Parathyroid adenoma (tissue), 2 donors: ENCODE results near the gene GGN.

Source experiments
- H2AFZ ChIP-seq: fragments of 300-600 bp; sonication (generic); one replicate; pipeline ENCODE4 v1.7.0; 2017; ENCODE audit warnings: antibody characterized with exemption, mild to moderate bottlenecking
- H3K27ac ChIP-seq: fragments of 300-600 bp; sonication (generic); one replicate; pipeline ENCODE4 v1.7.0; 2017
- H3K27me3 ChIP-seq: fragments of 300-600 bp; sonication (generic); one replicate; pipeline ENCODE4 v1.7.0; 2017; ENCODE audit warnings: low read length; ENCODE audit not compliant: control insufficient read depth, insufficient read depth
- H3K36me3 ChIP-seq: fragments of 300-600 bp; sonication (generic); one replicate; pipeline ENCODE4 v1.7.0; 2017; ENCODE audit warnings: low read length; ENCODE audit not compliant: control insufficient read depth, insufficient read depth
- H3K4me1 ChIP-seq: fragments of 300-600 bp; sonication (generic); one replicate; pipeline ENCODE4 v1.7.0; 2017; ENCODE audit warnings: control low read depth
- H3K4me2 ChIP-seq: fragments of 300-600 bp; sonication (generic); one replicate; pipeline ENCODE4 v1.7.0; 2017; ENCODE audit warnings: low read length
- H3K4me3 ChIP-seq: fragments of 300-600 bp; sonication (generic); one replicate; pipeline ENCODE4 v1.7.0; 2017; ENCODE audit warnings: low read depth, low read length
- H3K79me2 ChIP-seq: fragments of 300-600 bp; sonication (generic); one replicate; pipeline ENCODE4 v1.7.0; 2017; ENCODE audit warnings: control low read depth
- H3K9ac ChIP-seq: fragments of 300-600 bp; sonication (generic); one replicate; pipeline ENCODE4 v1.7.0; 2017; ENCODE audit warnings: mild to moderate bottlenecking
- H3K9me3 ChIP-seq: fragments of 300-600 bp; sonication (generic); one replicate; pipeline ENCODE4 v1.7.0; 2017; ENCODE audit warnings: low read length; ENCODE audit not compliant: control insufficient read depth
- CTCF ChIP-seq: fragments of 300-600 bp; sonication (generic); IDR thresholded peaks from one replicate; pipeline ENCODE4 v1.7.0; 2017; ENCODE audit warnings: antibody characterized with exemption, mild to moderate bottlenecking
- donor health status: primary hyperparathyroidism.

Gene GGN

GRCh38 chr19:38386971-38387549 is 774 bp downstream of the GGN start:
- H3K36me3 ChIP-seq = no peaks in the 10 kb centered on the region
- no peaks in the 10 kb centered on the region for H3K4me1 ChIP-seq
- peak overlapping the region; percentile 87 for H3K4me3 ChIP-seq
- peak overlapping the region; percentile 74 for H3K27ac ChIP-seq
- no peak overlapping the region for H3K9ac ChIP-seq
- TF ChIP-seq CTCF = no peak
- H3K9me3 ChIP-seq = no peaks in the 10 kb centered on the region
- no peaks in the 10 kb centered on the region for H3K79me2 ChIP-seq
- H2AFZ ChIP-seq = peak overlapping the region; percentile 88
- no peaks in the 10 kb centered on the region for H3K27me3 ChIP-seq
- H3K4me2 ChIP-seq = peak overlapping the region; percentile 99

GRCh38 chr19:38386300-38386970 is 1.4 kb downstream of the GGN start:
- H3K9ac ChIP-seq = no peak overlapping the region
- no peak overlapping the region for H2AFZ ChIP-seq
- H3K4me2 ChIP-seq = no peak overlapping the region
- H3K4me3 ChIP-seq = no peak overlapping the region
- H3K79me2 ChIP-seq = peaks cover under 1% of the 10 kb centered on the region
- H3K27ac ChIP-seq = no peak overlapping the region
- H3K9me3 ChIP-seq = no peaks in the 10 kb centered on the region
- no peaks in the 10 kb centered on the region for H3K4me1 ChIP-seq
- no peaks in the 10 kb centered on the region for H3K27me3 ChIP-seq
- H3K36me3 ChIP-seq = no peaks in the 10 kb centered on the region
- no peak for TF ChIP-seq CTCF

- Histone ChIP-seq H3K27ac (no peak overlapping the region), H3K4me1 (no peaks in the 10 kb centered on the region), H3K79me2 (peaks cover 3% of the 10 kb centered on the region), H3K27me3 (no peaks in the 10 kb centered on the region), H3K4me2 (no peak overlapping the region), H3K4me3 (no peak overlapping the region), H2AFZ (no peak overlapping the region), H3K9me3 (no peaks in the 10 kb centered on the region), H3K36me3 (no peaks in the 10 kb centered on the region), H3K9ac (no peak overlapping the region)
- no peak for TF ChIP-seq CTCF
These were observed 2.0 kb downstream of the GGN start for GRCh38 chr19:38385804-38386257.

GRCh38 chr19:38385057-38385803 is 2.6 kb downstream of the GGN start:
- Histone ChIP-seq H3K27me3 (no peaks in the 10 kb centered on the region), H2AFZ (no peak overlapping the region), H3K36me3 (no peaks in the 10 kb centered on the region)

More at GRCh38 chr19:38385057-38385803, 2.6 kb downstream of the GGN start:
- Histone ChIP-seq H3K4me1 (no peaks in the 10 kb centered on the region), H3K79me2 (peaks cover 3% of the 10 kb centered on the region), H3K4me3 (no peak overlapping the region), H3K4me2 (no peak overlapping the region), H3K9ac (no peak overlapping the region), H3K9me3 (no peaks in the 10 kb centered on the region), H3K27ac (no peak overlapping the region)
- no peak for TF ChIP-seq CTCF
